IPS-15b (cell line): ENCODE results near the gene PPM1M.

Experiments used
- H3K27me3 ChIP-seq: one replicate; pipeline ENCODE4 v1.6.1; 2013; ENCODE audit warnings: low read length; ENCODE audit not compliant: control insufficient read depth, insufficient read depth
- H3K36me3 ChIP-seq: one replicate; pipeline ENCODE4 v1.6.1; 2013; ENCODE audit warnings: low read length; ENCODE audit not compliant: control insufficient read depth, insufficient read depth
- H3K4me1 ChIP-seq: one replicate; pipeline ENCODE4 v1.6.1; 2013; ENCODE audit warnings: mild to moderate bottlenecking, low read length; ENCODE audit not compliant: control insufficient read depth, insufficient read depth
- H3K4me3 ChIP-seq: one replicate; pipeline ENCODE4 v1.5.1; 2013; ENCODE audit warnings: low read depth, low read length
- H3K9ac ChIP-seq: one replicate; pipeline ENCODE4 v1.6.1; 2013; ENCODE audit warnings: low read depth, mild to moderate bottlenecking, low read length
- H3K9me3 ChIP-seq: one replicate; pipeline ENCODE4 v1.6.1; 2013; ENCODE audit warnings: mild to moderate bottlenecking, low read length; ENCODE audit not compliant: control insufficient read depth, insufficient read depth

Gene PPM1M

GRCh38 chr3:52204337-52205073 is 41.1 kb upstream of the PPM1M start:
- no peaks in the 10 kb centered on the region for H3K27me3 ChIP-seq

DNA sequence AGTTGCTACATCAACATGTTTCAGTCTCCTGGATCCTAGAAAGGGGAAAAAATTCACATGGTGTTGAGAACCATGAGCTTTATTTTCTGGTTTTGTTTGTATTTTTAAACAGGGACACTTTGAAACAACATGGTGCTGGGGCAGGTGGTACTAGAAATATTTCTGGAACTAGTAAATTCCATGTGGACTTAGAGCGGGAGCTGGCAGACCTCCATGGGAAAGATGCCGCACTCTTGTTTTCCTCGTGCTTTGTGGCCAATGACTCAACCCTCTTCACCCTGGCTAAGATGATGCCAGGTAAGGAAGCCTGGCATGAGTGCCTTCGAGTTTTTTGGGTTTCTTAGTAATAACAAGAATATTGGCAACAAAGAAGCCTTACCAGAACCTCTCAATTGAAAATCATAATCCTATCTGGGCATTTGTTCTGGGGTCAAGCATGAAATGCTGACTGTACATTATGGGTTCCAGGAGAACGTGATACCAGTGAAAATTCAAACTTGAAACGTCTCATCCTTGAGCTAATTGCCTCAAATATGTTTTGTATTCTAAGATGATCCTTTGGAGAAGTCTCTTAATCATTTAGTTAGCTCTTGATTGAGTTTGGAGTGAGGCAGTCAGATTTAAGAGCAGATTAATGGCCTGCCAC is 39.7 kb upstream of the PPM1M start:
- H3K4me3 ChIP-seq = no peak overlapping the region
- no peak overlapping the region for H3K9ac ChIP-seq
- H3K9me3 ChIP-seq = no peaks in the 10 kb centered on the region
- peaks cover 63% of the 10 kb centered on the region for H3K36me3 ChIP-seq
- no peaks in the 10 kb centered on the region for H3K4me1 ChIP-seq
- no peaks in the 10 kb centered on the region for H3K27me3 ChIP-seq

More at GRCh38 chr3:52204337-52205073, 41.1 kb upstream of the PPM1M start:
- Histone ChIP-seq H3K9me3 (no peaks in the 10 kb centered on the region), H3K4me1 (no peaks in the 10 kb centered on the region), H3K4me3 (no peak overlapping the region), H3K36me3 (peaks cover 54% of the 10 kb centered on the region), H3K9ac (no peak overlapping the region)

GRCh38 chr3:52208556-52208955 is 37.0 kb upstream of the PPM1M start:
- no peak overlapping the region for H3K9ac ChIP-seq
- H3K4me3 ChIP-seq = no peak overlapping the region
- peaks cover 68% of the 10 kb centered on the region for H3K36me3 ChIP-seq
- H3K9me3 ChIP-seq = no peaks in the 10 kb centered on the region
- no peaks in the 10 kb centered on the region for H3K4me1 ChIP-seq
- no peaks in the 10 kb centered on the region for H3K27me3 ChIP-seq

DNA sequence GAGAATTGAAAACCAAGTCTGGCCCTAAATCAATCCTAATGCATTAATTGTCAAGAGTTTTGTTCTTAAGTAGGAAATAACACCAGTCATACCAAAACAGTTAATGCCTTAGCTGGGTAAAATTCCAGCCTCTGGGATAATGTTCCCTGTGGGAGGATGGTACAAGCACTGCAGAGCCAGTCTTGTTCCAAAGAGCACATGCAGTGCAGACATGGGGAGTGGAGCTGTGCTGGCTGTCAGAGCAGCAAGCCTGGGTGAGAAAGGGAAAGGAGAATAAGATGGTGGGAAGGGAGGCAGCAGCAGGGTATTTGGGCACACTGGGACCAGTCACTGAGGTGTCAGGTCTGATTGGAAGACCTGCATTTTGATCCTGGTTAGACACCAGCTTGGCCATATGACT is 35.5 kb upstream of the PPM1M start:
- Histone ChIP-seq H3K4me3 (no peak overlapping the region), H3K27me3 (no peaks in the 10 kb centered on the region), H3K36me3 (peaks cover 64% of the 10 kb centered on the region), H3K4me1 (no peaks in the 10 kb centered on the region), H3K9me3 (no peaks in the 10 kb centered on the region), H3K9ac (no peak overlapping the region)

- H3K4me1 ChIP-seq = no peaks in the 10 kb centered on the region
- no peak overlapping the region for H3K4me3 ChIP-seq
- peaks cover 61% of the 10 kb centered on the region for H3K36me3 ChIP-seq
- H3K9me3 ChIP-seq = no peaks in the 10 kb centered on the region
- no peak overlapping the region for H3K9ac ChIP-seq
- H3K27me3 ChIP-seq = no peaks in the 10 kb centered on the region
Measured at GRCh38 chr3:52210550-52211046, 35.0 kb upstream of the PPM1M start.

DNA sequence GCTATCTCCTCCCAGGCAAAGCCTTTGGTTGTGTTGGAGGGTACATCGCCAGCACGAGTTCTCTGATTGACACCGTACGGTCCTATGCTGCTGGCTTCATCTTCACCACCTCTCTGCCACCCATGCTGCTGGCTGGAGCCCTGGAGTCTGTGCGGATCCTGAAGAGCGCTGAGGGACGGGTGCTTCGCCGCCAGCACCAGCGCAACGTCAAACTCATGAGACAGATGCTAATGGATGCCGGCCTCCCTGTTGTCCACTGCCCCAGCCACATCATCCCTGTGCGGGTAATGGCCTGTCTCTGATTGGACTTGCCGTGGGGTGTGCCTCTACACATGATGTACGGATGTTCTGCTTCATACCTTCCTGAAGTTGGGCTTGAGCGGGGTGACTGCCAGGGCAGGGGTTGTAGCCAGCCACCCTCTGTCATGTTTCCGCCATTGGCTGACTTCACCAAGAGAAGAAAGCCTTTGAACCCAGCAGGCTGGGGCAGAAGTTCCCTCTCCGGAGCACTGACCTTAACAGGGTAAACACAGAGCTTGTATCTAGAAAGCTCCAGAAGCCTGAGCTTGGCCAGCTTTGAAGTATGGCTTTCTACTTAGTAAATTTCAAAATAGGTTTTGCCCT is 34.2 kb upstream of the PPM1M start:
- Histone ChIP-seq H3K27me3 (no peaks in the 10 kb centered on the region), H3K4me1 (no peaks in the 10 kb centered on the region), H3K9ac (no peak overlapping the region), H3K36me3 (peaks cover 57% of the 10 kb centered on the region), H3K9me3 (no peaks in the 10 kb centered on the region), H3K4me3 (no peak overlapping the region)

DNA sequence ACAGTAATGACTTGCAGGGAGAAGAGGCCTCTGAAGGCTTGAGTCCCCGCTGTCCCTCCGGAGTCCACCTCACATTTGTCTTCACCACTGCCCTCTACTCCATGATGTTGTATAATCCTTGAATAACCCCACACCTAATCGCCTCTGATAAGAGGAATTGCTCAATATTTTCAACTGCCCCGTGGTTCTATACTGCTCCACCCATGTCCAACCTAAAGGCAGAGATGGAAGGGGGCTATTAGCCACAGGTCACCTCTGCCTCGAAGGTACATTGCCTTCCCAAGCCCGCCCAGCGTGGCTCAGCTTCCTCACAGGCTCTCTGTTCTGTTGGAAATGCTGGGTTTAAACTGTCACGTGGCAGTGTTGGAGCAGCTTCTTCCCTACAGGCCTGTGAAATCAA is 32.6 kb upstream of the PPM1M start:
- Histone ChIP-seq H3K27me3 (no peaks in the 10 kb centered on the region), H3K36me3 (peaks cover 49% of the 10 kb centered on the region), H3K4me1 (no peaks in the 10 kb centered on the region), H3K9me3 (no peaks in the 10 kb centered on the region), H3K4me3 (no peak overlapping the region), H3K9ac (no peak overlapping the region)

- H3K9me3 ChIP-seq = no peaks in the 10 kb centered on the region
- H3K4me3 ChIP-seq = no peak overlapping the region
- H3K4me1 ChIP-seq = peaks cover 2% of the 10 kb centered on the region
- peaks cover 40% of the 10 kb centered on the region for H3K36me3 ChIP-seq
- no peaks in the 10 kb centered on the region for H3K27me3 ChIP-seq
- H3K9ac ChIP-seq = no peak overlapping the region
Measured at GRCh38 chr3:52213901-52214300, 31.7 kb upstream of the PPM1M start.

GRCh38 chr3:52215351-52215750 is 30.2 kb upstream of the PPM1M start:
- H3K36me3 ChIP-seq = peaks cover 28% of the 10 kb centered on the region
- no peak overlapping the region for H3K4me3 ChIP-seq
- H3K27me3 ChIP-seq = no peaks in the 10 kb centered on the region
- no peaks in the 10 kb centered on the region for H3K9me3 ChIP-seq
- H3K4me1 ChIP-seq = peaks cover 2% of the 10 kb centered on the region
- no peak overlapping the region for H3K9ac ChIP-seq

DNA sequence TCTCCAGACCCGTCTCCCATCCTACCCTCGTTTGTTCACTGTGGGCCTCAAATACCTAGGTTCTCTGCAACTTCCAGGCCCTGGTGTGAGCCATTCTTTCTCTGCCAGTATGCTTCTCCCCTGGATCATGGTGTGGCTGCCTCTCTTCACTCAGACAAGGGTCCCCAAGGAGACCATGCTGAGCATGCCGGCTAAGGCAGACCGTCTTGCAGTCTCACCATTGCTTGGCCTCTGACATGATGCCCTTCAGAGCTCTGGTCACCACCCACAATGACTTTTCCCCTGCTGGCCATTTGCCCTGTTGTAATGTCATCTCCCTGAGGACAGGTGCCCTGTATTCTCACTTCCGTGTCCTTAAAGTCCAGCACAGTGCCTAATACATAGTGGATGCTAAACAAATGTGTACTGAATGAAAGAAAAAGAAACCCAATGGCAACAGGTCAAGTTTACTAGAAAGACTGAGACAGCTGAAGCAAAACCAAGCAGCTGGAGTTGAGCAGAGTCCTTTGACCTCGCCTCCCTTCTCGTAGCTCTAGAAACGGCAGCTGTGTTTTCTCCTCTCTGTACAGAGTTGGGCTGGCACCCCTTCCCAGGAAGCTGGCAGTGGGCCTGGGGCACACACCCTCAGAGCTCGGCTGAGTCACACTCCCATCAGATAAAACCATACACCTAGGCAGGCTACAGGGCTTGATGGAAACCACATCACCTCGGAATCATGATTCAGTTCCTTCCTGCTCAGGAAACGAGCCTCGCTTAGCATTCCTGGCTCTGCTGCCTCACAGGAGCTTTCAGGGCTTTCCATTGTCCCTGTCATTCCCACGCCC is 28.8 kb upstream of the PPM1M start:
- Histone ChIP-seq H3K9ac (no peak overlapping the region), H3K27me3 (no peaks in the 10 kb centered on the region), H3K4me3 (no peak overlapping the region), H3K4me1 (peaks cover 2% of the 10 kb centered on the region), H3K36me3 (peaks cover 19% of the 10 kb centered on the region), H3K9me3 (no peaks in the 10 kb centered on the region)

DNA sequence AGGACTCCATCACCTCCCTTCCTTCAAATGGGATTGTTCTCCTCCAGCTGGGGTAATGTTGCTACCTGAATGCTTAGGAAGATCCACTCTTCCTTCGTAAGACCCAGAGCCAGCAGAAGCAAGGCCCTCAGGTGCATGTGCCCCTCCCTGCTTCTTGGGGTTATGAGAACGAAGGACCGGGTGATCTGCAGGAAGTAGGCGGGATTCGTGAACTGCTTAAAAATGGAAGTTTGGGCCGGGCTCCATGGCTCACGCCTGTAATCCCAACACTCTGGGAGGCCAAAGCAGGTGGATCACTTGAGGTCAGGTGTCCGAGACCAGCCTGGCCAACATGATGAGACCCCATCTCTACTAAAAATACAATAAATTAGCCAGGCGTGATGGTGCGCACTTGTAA is 28.2 kb upstream of the PPM1M start:
- Histone ChIP-seq H3K9me3 (no peaks in the 10 kb centered on the region), H3K4me1 (peaks cover 2% of the 10 kb centered on the region), H3K27me3 (no peaks in the 10 kb centered on the region), H3K36me3 (peaks cover 19% of the 10 kb centered on the region), H3K9ac (no peak overlapping the region), H3K4me3 (no peak overlapping the region)
